HG03442 (cell line): ENCODE results near the gene MSI2.
A peak's percentile ranks its signal among the peaks of the same experiment; 100 is the strongest.

Experiments
- ATAC-seq: cut with Tn5 transposase; IDR thresholded peaks from one replicate; pipeline ENCODE4 v1.9.1; 2021; ENCODE audit warnings: mild to moderate bottlenecking, moderate library complexity; ENCODE audit not compliant: unreplicated experiment

The MSI2 gene

DNA sequence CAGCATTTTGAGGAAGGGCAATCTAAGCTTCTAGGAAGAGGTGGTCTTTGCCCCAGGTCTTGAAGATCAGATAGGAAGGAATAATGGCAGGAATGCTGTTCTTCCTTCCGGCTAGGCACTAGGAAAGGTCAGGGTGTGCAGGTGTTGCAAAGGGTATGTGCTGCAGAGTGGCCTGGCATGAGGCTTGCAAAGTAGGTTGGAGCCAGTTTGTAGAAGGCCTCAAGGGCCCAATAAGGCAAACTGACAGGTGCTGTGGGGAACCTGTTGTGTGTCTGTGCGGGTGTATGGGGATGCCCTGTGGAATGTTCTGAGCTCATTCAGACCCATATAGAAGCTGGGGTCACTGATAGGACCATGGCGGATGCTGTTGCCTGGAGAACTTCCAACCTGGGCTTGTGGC, 12.7 kb downstream of the MSI2 start:
- ATAC-seq, result no peak

DNA sequence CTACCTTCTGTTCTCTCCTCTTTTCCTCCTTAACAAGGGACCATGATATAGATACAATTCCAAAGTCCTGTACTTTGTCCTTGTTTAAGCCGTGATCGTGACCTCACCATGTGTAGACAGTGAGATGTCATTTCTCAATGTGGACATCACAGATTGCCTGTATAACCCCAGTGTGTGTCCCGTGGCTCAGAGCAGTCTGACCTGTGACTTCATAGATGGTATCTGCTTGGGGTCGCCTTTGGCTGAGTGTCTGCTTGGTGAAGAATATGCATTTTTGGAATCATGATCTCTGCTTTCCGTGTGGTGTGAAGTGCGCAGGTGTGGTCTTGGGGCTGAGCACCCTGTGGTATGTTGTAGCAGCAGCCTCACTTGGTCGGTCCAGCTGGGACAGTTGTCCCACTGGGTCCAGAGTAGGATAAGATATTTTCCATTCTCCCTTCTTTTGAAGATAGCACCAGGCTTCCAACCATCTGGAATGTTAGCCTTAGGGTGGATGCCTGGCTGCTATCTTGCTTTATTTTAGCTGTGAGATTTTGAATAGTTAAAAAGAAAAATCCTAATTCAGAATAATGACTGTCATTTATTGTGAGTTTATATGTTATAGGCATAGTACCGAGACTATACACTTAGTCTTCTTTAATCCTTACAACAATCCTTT, 13.4 kb downstream of the MSI2 start:
- ATAC-seq, result no peak

DNA sequence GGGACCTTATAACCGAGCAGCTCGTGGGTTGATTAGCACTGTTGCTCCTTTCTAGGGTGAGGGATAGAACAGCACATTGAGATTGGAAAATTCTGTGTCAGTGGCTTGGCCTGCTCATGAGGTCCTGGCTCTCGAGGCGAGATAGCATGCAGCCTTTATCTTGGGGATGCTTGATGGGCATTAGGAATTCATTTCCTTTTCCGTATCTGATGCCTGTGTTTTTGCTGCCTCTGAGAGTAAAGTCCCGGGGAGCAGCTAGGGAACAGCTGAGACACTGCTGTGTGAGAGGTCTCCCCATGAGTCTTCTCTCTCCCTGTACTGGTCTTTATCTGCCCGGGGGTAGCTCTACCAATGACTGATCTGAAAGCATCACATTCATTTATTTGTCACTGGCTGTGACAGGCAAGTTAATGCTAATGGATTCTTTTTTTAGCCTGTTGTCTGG, 14.5 kb downstream of the MSI2 start:
- ATAC-seq, result no peak

DNA sequence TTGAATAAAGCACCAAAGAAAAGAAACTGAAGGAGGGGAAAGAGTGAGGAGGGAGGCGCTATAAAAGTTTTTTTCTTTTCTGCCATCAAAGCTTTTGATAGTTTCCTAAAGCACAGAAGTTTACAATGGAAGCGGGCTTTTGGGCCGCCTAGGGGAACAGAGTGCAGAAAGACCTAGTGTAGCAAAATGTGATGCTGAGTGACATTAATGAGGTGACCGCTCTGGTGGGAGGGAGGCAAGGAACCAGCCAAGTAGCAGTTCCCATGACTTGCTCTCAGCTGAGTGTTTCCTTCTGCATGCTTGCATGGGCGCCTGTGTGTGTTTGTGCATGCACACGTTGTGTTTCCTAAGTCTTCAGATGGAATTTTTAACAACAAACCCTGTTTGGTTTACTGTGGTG, 15.5 kb downstream of the MSI2 start:
- ATAC-seq, result no peak

DNA sequence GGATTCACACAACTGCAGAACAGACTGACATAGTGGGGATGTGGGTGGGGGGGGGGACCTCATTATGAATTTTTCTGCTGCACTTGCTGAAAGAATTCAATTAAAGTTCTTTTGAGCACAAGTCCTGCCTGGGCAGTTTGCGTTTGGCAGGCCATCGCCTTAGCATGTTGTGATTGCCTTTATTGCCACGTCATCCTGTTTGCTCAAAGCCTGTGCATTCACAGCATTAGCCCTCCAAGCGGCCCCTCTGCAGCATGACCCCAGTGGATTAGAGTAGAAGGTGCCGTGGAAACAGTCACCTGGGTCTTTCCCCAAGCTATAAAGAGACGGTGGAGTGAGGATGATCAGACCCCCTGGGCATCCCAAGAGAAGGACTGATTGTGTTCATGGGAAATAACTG, 17.2 kb downstream of the MSI2 start:
- no peak for ATAC-seq

DNA sequence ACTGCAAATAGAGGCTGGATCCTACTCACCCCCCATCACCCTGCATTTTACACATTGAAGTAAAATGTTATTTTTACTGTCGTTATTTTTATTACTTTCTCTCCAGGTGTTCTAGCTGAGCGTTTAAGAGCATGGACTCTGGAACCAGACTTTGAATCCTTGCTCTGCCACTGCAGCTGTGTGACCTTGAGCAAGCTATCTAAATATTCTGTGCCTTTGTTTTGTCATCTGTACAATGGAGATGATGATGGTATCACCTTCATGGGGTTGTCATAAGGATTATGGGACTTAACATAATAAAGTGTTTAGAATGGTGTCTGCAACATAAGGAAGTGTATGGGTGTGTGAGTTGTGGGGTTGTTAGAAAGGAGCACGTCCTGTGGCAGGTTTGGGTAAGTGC, 17.8 kb downstream of the MSI2 start:
- no peak for ATAC-seq

DNA sequence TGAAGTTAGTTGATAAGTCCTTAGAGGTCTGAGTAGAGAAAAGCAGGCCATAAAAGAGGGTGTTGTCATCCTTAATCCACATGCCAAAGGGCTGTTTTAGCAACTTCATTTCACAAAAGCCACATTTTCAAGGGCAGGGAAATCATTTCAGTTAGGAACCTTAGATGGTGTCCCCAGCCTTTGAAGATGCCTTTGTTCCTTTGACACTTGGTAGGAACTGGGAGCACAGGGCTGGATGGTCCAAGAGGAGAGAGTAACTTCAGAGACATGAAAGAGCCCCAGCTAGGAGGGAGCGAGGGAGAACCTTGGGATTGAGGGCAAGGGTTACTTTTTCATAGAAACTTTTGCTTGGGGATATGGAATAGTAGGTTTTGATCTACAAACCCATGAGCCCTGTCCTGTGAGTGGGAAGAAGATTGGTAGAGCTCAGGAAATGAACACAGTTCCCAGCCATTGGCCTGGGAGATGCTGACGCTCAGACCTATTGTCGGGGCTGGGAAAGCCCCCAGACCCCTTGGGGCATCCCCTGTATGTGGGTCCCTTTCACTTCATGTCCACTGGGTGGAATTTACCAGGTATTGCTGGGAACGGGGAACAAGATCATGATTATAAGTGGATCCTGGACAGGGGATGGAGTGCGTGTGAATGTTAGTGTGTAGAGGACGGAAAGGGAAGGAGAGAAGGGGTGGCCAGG, 18.9 kb downstream of the MSI2 start:
- no peak for ATAC-seq

DNA sequence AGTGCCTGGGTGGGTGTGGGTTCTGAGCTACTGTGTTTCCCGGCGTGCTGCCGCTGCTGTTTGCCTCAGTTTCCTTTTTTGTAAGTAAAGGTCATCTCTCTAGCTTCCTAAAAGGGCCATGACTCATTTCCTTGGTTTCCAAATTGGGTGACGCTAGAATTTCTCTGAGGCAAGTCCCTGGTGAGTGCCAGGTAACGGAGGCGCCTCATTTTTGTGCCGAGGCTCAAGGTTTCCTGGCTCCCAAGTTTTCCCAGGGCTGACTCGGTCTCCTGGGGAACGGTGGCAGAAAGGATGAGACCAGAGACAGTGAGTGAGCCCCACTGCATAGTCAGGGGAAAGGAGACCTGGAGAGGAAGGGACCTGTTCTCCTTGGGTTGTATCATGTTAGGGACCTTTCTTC, 20.3 kb downstream of the MSI2 start:
- ATAC-seq, result no peak

DNA sequence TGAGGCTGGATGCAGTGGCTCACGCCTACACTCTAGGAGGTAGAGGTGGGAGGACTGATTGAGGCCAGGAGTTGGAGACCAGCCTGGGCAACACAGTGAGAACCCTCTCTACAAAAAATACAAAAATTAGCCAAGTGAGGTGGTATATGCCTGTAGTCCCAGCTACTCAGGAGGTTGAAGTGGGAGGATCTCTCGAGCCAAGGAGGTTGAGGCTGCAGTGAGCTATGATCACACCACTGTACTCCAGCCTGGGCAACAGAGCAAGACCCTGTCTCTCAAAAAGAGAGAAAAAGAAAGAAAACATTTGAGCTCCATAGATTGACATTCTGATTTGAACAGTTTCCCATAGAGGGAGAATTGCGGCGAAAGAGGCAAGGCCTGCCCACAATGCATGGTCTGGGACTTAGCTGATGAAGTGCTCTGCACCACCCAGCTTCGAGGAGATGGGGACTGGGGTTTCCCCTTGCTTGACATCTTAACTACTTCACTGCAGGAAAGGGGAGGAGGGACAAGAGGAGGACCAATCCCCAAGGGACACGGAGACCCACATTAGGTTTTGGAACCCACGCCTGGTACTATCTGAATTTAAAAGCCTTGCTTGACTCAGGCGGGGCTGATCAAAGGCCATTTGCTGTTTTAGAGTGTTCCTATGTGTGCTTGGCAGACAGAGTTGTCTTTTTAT, 21.7 kb downstream of the MSI2 start:
- no peak for ATAC-seq

DNA sequence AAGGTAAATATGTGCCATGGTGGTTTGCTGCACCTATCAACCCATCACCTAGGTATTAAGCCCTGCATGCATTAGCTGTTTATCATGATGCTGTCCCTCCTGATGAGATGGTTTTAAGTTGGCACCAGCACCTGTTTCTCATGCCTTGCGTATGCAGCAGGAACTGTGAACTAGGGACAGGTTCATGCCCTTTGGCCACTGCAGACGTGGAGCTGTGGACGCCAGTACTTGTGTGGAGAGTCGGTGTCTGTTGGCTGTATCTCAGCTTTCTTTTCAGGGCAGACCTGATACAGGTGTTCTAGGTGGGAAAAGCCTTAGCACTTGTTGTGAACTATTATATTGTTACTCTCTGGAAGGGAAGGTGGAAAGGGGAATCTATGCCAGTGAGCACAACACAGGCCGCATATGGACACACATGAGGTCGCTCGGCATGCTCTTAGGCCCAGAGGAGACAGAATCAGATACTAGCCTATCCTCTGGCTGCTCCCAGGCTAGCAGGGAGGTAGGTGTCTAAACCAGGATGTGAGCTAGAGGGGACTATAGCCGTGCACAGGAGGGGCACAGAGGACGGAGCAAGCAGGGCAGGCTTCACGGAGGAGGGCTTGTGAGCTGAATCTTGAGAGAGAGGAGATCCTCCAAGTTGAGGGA, 22.5 kb downstream of the MSI2 start:
- ATAC-seq, result no peak

DNA sequence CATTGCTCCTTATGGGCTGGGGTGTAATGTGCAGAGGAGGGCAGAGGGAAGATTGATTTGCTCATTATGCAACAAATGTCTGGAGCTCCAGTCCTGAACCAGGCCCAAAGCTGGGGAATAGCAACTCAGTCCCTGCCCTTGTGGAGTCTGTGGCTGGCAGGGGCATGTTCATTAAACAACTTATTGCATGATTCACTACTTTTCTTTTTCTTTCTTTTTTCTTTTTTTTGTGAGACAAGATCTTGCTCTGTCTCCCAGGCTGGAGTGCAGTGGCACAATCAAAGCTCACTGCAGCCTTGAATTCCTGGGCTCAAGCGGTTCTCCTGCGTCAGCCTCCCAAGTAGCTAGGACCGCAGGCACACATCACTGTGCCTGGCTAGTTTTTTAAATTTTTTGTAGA, 23.1 kb downstream of the MSI2 start:
- no peak for ATAC-seq

DNA sequence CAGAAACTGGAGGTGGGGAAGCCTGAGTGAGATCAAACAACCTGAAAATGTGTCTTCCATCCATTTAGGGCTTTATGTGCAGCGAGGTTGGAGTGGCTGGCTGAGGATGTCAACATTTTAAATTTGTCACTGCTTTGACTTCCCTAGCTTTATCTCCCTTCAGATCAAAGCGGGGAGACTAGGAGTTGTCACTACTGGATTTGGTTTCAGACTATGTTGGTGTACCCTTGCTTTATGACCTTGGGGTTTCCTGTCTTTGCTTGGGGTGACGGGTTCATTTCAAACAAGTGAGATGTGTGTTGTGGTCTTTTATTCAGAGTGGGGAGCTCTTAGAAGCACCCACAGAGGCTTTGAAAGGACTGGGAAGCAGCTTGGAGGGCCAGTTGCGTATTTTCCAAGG, 25.6 kb downstream of the MSI2 start:
- no peak for ATAC-seq

DNA sequence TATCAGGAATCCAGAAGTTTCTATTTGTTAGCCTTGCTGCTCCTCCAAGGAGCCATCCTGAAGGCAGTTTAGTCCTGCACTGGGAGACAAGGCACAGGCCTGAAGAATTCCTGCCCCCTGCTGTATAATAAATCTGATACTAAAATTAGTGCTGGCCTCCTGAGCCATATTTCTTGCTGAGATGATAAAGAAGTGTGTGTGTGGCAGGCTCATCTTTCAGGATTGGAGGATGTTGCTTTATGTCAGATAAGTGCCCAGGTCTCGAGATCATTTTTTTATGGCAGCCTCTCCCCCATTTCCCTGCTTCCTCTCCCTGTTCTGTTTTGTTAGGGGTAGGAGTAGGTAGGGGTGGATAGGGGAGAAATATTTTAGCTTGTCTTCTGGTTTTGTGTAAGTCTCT, 26.0 kb downstream of the MSI2 start:
- no peak for ATAC-seq

DNA sequence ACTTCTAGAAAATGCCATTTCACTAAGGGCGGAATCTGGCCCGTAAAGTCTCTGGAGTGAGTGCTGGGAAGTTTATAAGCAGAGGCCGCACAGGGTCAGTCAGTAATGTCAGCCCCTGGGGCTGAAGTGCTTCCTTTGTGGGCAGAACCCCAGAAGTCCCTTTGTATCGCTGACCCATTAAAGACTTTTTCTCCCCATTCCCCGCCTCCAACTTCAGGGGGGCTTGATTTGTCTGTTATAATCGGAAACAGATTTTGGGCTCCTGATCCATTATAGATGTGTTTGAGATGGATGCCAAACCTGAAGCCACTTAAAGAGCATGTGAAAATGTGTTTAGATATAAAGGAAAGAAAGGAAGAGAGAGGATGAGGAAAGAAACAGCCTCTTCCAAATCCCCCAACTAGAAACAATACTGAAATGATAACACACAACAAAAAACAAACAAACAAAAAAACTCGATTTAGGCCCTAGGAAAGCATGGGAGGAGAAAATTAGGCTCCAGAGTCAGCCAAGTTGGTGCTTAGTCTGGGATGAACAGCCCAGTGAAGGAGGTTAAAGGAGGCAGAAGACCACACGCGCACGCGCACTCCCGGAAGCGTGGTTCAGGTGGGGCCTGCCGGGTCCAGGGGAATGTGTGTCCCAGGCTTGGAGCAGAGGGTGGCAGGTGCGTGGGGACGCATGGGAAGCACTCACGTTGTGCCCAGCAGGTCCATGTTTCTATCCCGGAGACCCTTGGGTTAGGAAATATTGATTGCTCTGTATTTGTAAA, 27.1 kb downstream of the MSI2 start:
- ATAC-seq, result no peak

DNA sequence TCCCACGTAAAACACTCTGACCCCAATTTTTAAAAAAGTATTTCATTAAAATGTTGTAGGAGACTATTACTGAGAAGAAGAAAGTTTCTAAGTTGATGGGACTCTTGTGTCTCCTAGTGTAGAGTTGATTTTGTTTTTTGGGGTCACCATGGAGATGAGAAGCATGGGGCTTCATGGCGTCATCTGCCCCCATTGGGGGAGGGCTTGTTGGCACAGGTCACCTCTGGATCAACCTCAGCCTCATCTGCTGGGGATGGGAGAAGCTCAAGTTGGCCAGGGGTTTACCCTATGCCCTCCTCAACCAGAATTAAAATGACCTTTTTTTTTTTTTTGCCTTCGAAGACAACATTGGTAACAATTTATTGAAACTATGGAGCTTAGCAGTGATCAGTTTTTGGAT, 28.3 kb downstream of the MSI2 start:
- ATAC-seq, result no peak

DNA sequence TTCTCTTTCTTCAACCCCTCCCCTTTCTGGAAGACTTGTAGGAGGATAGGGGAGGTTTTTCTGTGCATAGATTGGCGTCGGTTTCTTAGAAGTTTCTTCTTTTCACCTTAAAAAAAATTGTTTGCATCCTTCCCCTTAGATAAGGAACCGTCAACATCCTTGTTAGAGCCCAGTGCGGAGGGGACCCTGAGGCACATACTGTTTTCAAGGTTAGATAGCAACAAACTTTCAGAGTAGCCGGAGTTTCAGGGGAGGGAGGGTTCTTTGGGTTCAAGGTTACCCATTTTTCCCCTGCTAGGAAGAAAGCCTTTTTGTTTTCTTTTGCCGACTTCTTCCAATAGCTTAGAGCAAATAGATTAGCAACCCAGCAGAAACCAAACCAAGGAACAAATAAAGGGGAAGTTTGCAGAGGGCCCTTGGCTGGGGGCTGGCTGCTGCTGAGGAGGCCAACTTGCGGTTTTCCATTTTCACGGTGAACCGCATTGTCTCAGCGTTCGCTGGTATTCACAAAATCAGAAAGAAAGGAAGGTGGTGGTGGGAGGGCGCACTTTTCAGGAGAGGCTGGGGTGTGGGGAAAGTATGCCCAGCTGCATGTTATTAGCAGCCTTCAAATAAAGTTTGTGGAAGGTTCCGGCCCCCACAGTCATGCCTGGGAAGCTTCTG, 28.8 kb downstream of the MSI2 start:
- ATAC-seq, result peak; percentile 62

DNA sequence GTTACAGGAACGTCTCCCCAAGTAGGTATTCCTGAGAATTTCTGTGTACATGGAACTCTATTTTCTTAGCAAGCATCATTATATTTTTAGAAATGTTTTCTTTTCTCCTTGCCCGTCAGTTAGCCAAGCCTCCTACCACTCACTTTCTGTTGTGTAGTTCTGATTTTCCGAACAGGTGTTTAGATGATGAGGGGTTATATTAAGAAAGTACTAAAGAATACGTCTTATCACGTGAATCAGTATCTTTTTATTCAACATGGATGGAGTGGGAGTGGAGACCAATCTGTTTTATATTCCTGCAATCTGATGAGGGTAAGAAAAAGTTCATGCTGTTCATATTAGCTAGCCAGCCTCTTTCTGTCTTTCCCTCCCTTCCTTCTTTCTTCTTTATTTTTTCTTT, 29.4 kb downstream of the MSI2 start:
- ATAC-seq, result peak; percentile 14

DNA sequence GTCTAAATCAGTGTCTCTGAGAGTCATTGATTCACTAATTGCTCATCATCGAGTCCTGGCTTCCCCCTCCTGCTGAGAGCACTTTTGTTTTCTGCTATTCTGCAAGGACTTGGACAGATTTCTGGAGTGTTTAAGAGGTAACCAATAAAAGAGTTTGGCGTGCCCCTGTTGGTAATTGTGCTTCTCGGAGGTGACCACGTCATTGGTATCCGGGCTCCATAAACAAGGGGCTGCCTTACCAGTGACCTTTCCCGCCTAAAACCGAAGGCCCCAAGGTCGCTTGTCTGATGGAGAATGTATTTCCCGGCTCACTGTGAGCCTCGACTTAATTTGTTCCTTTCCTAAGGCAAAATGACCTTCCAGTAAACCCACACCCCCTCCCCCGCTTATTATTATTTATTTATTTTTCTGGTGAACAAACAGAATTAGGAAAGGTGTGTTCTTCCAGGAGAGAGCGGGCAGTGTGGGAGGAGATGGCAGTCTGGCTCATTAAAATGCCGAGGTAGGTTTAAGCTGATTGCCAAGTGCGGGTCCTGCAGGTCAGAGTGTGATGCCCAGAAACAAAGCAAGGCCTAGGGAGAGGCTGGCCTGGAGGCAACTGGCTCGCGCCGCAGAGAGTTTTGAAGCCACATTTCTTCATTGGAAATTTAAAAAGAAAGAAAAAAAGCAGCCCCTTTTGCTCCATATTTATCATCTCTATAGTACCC, 30.2 kb downstream of the MSI2 start:
- ATAC-seq, result no peak

DNA sequence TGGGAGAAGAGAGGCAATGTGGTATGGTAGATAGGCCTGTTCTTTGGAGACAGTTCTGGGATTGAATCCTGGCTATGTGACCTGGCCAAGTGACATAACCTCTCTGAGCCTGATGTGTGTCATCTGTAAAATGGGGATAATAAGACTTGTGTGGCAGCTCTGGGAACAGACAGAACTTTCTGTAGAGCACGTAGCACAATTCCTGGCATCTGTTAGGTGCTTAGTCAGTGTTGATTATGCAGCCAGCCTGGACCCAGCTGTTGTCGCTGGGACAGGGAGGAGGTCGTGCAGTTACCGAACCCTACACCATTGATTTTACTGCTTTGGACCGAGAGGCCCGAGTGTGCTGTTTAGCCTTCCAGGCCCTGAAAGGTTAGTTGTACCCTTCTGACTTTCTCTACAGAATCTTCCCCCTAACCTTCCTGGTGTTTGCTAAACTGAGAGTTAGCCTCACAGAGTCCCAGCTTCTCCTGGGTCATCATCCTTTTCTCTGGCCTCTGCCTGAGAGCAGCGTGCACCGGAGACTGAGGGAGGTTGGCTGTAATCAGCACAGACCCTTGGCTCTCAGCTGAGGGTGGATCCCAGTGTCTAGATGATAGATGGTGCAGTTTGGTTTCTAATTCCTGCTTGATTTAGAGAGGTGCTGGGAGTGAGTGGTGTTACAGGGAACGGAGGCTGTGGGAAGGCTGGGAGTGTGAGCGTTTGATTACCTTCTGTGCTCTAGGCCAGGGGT, 31.9 kb downstream of the MSI2 start:
- ATAC-seq, result no peak
